ENCODE results near the gene GALNT7.
"Not testable (repeated sequence)": the region's sequence is repeated elsewhere in the genome, so short reads cannot be mapped to it uniquely, and the experiment has no call there.

Gene GALNT7

GRCh38 chr4:173167758-173168395, 734 bp upstream of the GALNT7 start:
- DNase-seq = no peak

GRCh38 chr4:173169178-173169427, 492 bp downstream of the GALNT7 start:
- no peak for DNase-seq

- peak; percentile 2 for DNase-seq
These were observed 994 bp downstream of the GALNT7 start for GRCh38 chr4:173169428-173170181.

- no peak for DNase-seq
These were observed 1.7 kb downstream of the GALNT7 start for GRCh38 chr4:173170182-173170778.

GRCh38 chr4:173171098-173171497, 2.5 kb downstream of the GALNT7 start:
- DNase-seq = peak; percentile 5

GRCh38 chr4:173171987-173172386, 3.4 kb downstream of the GALNT7 start:
- no peak for DNase-seq

- no peak for DNase-seq
These were observed 5.6 kb downstream of the GALNT7 start for GRCh38 chr4:173174184-173174583.

GRCh38 chr4:173174594-173175012, 6.0 kb downstream of the GALNT7 start:
- DNase-seq = no peak

- DNase-seq = no peak
These were observed 7.4 kb downstream of the GALNT7 start for GRCh38 chr4:173176010-173176409.

- no peak for DNase-seq
These were observed 8.6 kb downstream of the GALNT7 start for GRCh38 chr4:173177232-173177631.

- DNase-seq = no peak
These were observed 9.5 kb downstream of the GALNT7 start for GRCh38 chr4:173178144-173178543.

GRCh38 chr4:173181848-173182247, 13.2 kb downstream of the GALNT7 start:
- no peak for DNase-seq

GRCh38 chr4:173182403-173182802, 13.8 kb downstream of the GALNT7 start:
- DNase-seq = no peak

GRCh38 chr4:173183659-173184247, 15.1 kb downstream of the GALNT7 start:
- not testable (repeated sequence) for DNase-seq

- DNase-seq = no peak
These were observed 17.4 kb downstream of the GALNT7 start for GRCh38 chr4:173185847-173186510.

- DNase-seq = no peak
These were observed 19.1 kb downstream of the GALNT7 start for GRCh38 chr4:173187732-173188131.

GRCh38 chr4:173188648-173189047, 20.0 kb downstream of the GALNT7 start:
- no peak for DNase-seq

- DNase-seq = no peak
These were observed 20.6 kb downstream of the GALNT7 start for GRCh38 chr4:173189117-173189693.

- no peak for DNase-seq
These were observed 23.0 kb downstream of the GALNT7 start for GRCh38 chr4:173191623-173192041.

GRCh38 chr4:173192375-173193162, 24.0 kb downstream of the GALNT7 start:
- no peak for DNase-seq

- DNase-seq = no peak
These were observed 25.5 kb downstream of the GALNT7 start for GRCh38 chr4:173194157-173194556.

- no peak for DNase-seq
These were observed 26.5 kb downstream of the GALNT7 start for GRCh38 chr4:173195109-173195508.

Measured in NCI-H2227 treated with DMSO at 0.1 percent for 48 hours (cell line).